ENCODE data around the gene DOCK6. TPM values are rescaled to one million over a fixed set of nuclear protein-coding genes. Genes with fewer than 3 reads are reported as not detected.

Gene DOCK6
- total and polyA plus RNA-seq, 8 donors, result 18.0 to 79.0 (median 30.7) TPM

DNA sequence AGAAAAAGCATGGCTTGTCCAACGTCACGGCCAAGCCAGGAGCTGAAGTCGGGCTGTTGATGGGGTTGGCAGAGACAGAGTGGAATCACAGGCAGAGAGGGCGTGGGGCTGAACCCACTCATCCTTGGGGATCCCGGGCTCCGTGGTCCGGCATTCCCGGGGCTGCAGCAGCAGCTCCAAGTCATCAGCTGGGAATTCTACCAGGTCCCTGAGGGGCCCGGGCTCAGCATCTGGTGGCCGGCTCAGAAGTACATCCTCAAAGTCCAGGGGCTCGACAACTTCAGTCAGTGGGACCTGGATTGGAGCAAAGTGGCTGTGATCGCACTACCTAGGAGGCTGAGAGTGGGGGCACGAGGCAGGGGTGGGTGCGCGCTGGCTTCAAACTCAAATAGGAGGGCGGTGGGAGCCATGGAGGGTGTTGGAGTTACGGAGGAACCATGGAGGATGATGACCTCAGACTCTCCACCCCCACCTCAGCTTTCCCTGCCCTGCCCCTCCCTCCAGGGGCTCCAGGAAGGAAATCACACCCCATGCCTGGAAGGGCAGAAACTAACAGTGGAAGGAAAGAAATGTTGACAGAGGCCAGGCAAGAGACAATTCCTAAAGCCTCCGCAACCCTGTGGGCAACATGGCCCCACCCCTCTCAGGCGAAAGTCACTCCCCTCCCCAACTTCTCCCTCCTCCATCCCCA, 9.5 kb downstream of the DOCK6 start:
- Histone ChIP-seq H3K9me3 (no peaks in the 10 kb centered on the region), H3K27me3 (no peaks in the 10 kb centered on the region), H3K4me1 (no peaks in the 10 kb centered on the region), H3K36me3 (peaks cover 0 to 36% (median 7%) of the 10 kb centered on the region in 3 donors), H3K4me3 (no peak overlapping the region), H3K27ac (no peak overlapping the region)
- WGBS, 2 donors, result 90 to 91% methylated on average over 18 to 19 of the region's 19 CpGs
- TF ChIP-seq, protein P1, sequence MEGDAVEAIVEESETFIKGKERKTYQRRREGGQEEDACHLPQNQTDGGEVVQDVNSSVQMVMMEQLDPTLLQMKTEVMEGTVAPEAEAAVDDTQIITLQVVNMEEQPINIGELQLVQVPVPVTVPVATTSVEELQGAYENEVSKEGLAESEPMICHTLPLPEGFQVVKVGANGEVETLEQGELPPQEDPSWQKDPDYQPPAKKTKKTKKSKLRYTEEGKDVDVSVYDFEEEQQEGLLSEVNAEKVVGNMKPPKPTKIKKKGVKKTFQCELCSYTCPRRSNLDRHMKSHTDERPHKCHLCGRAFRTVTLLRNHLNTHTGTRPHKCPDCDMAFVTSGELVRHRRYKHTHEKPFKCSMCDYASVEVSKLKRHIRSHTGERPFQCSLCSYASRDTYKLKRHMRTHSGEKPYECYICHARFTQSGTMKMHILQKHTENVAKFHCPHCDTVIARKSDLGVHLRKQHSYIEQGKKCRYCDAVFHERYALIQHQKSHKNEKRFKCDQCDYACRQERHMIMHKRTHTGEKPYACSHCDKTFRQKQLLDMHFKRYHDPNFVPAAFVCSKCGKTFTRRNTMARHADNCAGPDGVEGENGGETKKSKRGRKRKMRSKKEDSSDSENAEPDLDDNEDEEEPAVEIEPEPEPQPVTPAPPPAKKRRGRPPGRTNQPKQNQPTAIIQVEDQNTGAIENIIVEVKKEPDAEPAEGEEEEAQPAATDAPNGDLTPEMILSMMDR (IDR thresholded peaks at IDR 0.05), result no peak
- DNase-seq, result no peak
- FAIRE-seq, result no peak
- intact Hi-C loops (cut with DNase I), result no loop called here
- ATAC-seq, result no peak

DNA sequence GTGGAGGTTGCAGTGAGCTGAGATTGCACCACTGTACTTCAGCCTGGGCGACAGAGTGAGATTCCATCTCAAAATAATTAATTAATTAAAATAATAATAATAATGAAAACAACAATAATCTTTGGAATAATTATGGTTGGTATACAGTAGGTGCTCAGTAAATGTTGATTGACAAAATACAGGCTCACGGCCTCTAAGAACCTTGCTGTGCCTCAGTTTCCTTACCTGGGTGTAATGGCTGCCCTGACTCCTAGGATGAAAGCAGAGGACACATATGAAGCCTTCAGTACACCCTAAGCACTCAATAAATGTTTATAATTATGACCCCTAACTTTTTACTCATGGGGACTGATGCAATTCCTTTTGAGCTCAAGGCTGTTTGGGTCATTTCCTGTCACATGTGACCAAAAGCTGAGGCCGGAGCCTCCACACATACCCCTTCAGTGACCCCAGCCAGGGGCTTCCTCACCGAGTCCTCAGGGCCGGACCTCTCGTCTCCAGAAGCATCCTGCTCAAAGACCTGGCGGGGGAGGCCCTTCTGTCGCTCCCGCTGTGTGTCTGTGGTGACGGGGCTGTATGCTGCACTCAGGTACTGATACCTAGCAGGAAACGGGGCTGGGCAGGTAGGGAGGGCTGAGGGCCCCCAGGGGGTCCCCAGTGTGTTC, 10.5 kb downstream of the DOCK6 start:
- TF ChIP-seq, protein P1 (IDR thresholded peaks at IDR 0.05), result no peak
- ATAC-seq, result no peak
- peaks cover 0 to 36% (median 7%) of the 10 kb centered on the region in 3 donors for H3K36me3 ChIP-seq
- H3K9me3 ChIP-seq, result no peaks in the 10 kb centered on the region
- no peak for DNase-seq
- H3K27ac ChIP-seq, result no peak overlapping the region
- FAIRE-seq, result no peak
- H3K27me3 ChIP-seq, result no peaks in the 10 kb centered on the region
- intact Hi-C loops (cut with DNase I), result no loop called here
- H3K4me1 ChIP-seq, result no peaks in the 10 kb centered on the region
- 90 to 91% methylated on average over 11 of the region's 11 CpGs for WGBS, 2 donors
- no peak overlapping the region for H3K4me3 ChIP-seq

DNA sequence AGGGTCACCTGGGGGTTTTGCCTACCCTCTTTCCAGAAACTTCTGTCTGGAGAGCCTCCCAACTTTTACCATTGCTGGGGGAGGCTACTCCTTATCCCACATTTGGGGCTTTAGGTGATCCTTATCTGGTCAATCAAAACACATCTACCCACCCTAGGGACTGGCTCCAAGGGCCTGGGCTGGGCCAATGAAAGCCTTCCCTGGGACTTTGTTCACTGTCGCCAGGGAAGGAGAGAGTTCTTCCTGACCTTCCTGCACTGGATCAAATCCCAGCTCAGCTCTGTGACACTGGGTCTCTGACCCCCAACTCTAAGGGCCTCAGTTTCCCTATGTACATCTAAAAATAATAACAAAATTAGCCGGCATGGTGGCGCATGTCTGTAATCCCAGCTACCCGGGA, 11.1 kb downstream of the DOCK6 start:
- FAIRE-seq (no peak), DNase-seq (no peak), ATAC-seq (no peak)
- TF ChIP-seq, protein P1 (IDR thresholded peaks at IDR 0.05), result no peak
- H3K9me3 ChIP-seq, result no peaks in the 10 kb centered on the region
- H3K27me3 ChIP-seq, result no peaks in the 10 kb centered on the region
- H3K36me3 ChIP-seq, result peaks cover 0 to 36% (median 7%) of the 10 kb centered on the region in 3 donors
- no peak overlapping the region for H3K4me3 ChIP-seq
- no peaks in the 10 kb centered on the region for H3K4me1 ChIP-seq
- intact Hi-C loops (cut with DNase I), result no loop called here
- WGBS, 2 donors, result 95% methylated on average over 4 of the region's 4 CpGs
- no peak overlapping the region for H3K27ac ChIP-seq

DNA sequence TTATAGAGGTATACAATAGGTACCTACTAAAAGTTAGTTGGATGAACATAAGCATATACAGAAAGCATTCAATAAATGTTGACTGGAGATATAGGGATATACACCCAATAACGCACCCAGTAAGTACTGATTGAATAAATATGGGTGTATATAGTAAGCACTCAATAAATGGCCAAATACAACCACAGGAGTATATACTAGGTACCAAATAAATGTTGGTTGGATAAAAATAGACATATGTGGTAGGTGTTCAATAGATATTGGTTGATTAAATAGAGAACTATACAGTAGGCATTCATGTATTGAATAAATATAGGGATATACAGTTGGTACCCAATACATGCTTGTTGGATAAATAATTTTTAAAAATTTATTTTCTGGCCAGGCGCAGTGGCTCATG, 13.5 kb downstream of the DOCK6 start:
- ATAC-seq (no peak), DNase-seq (no peak), FAIRE-seq (no peak)
- H3K36me3 ChIP-seq, result peaks cover 0 to 36% (median 7%) of the 10 kb centered on the region in 3 donors
- no peaks in the 10 kb centered on the region for H3K9me3 ChIP-seq
- H3K4me1 ChIP-seq, result no peaks in the 10 kb centered on the region
- intact Hi-C loops (cut with DNase I), result no loop called here
- WGBS, 2 donors, result 93 to 99% methylated on average over 2 of the region's 2 CpGs
- H3K27ac ChIP-seq, result no peak overlapping the region
- H3K4me3 ChIP-seq, result no peak overlapping the region
- TF ChIP-seq, protein P1 (IDR thresholded peaks at IDR 0.05), result no peak
- no peaks in the 10 kb centered on the region for H3K27me3 ChIP-seq

DNA sequence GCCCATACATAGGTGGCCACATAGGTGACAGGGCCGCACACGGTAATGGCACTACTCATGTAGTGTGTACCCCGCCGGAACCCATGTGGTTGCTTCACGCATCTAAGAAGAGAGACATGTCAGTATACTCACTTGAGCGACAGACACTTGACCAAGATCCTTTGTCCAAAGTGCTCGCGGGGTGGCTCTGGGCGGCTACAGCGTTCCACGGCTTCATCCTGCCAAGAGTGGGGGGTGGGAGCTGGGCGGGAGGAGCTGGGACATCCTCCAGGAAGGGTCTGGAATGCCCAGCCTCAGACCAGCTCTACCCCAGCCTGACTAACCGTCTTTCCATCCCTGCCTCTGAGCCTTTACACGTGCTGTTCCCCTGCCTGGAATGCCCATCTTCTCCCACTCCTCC, 14.4 kb downstream of the DOCK6 start:
- intact Hi-C loops (cut with DNase I), result no loop called here
- TF ChIP-seq, protein P1 (IDR thresholded peaks at IDR 0.05), result no peak
- Histone ChIP-seq H3K4me1 (no peaks in the 10 kb centered on the region), H3K9me3 (no peaks in the 10 kb centered on the region), H3K36me3 (peaks cover 0 to 36% (median 7%) of the 10 kb centered on the region in 3 donors), H3K4me3 (no peak overlapping the region), H3K27ac (no peak overlapping the region), H3K27me3 (no peaks in the 10 kb centered on the region)
- FAIRE-seq (no peak), DNase-seq (no peak), ATAC-seq (no peak)
- 83 to 90% methylated on average over 14 of the region's 14 CpGs for WGBS, 2 donors

Data from pancreas (tissue), 10 donors.